D721Med (cell line): ENCODE data around the gene SLX4IP.

Source experiments
- DNase-seq: peaks from one replicate; pipeline ENCODE4 v3.0.0; 2011; ENCODE audit warnings: low spot score; ENCODE audit not compliant: insufficient read length
- FAIRE-seq: peaks from 2 replicates; lab custom pipeline; 2011; peaks lifted over from hg19 to GRCh38; lab: Jason Lieb, UNC
- CTCF ChIP-seq: IDR thresholded peaks from 2 replicates; pipeline ENCODE4 v1.5.1; 2012; ENCODE audit warnings: mild to moderate bottlenecking, control low read depth; ENCODE audit not compliant: insufficient read depth; ENCODE audit errors: missing control alignments

SLX4IP gene

DNA sequence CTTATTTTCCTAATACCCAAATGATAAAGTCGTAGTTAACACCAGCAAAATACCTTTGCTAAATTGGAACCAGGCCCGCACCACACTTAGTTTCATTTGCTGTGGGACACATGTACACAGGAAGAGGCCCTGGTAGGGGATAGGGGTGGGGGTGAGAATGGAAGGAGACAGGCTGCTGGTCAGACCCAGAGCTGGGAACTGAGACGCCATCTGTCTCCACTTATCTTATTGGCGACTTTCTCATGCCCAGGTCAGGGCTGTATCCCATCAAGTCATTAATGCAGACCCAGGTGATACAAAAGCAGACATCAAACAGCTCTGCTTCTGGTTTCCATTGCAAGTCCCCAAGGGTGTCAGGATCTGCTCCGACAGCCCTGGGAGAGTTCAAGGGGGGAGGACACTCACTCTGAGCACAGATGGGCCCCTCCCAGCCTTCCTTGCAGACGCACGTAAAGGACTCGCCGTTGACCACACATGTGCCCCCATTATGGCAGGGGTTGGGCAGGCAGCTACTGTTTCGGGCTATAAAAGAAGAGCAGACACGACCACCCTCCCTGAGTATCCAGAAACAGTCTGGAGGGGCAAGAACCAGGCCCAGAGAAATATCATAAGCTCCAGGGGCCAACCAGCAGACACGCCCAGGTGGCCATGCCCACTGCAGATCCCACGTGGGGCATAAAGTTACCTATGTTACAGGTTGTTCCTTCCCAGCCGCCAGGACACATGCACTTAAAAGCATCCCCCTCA lies 209.5 kb downstream of the SLX4IP start:
- DNase-seq: no peak
- no peak for FAIRE-seq
- TF ChIP-seq CTCF: no peak

DNA sequence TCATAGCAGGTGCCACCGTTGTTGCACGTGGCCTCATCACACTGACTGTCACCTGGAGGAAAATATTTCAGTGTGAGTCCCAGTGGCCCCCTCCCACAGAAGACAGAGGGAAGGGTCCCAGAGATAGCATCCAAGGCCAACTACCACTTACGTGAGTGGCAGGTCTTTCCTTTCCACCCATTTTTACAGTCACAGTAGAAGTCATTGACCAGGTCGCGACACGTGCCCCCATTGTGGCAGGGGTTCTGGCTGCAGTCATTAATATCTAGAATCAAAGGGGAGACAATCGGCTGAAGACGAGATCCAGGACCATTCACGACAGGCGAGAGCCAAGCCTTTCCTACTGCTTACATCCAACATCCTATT lies 210.1 kb downstream of the SLX4IP start:
- TF ChIP-seq CTCF: no peak
- FAIRE-seq (no peak), DNase-seq (no peak)

DNA sequence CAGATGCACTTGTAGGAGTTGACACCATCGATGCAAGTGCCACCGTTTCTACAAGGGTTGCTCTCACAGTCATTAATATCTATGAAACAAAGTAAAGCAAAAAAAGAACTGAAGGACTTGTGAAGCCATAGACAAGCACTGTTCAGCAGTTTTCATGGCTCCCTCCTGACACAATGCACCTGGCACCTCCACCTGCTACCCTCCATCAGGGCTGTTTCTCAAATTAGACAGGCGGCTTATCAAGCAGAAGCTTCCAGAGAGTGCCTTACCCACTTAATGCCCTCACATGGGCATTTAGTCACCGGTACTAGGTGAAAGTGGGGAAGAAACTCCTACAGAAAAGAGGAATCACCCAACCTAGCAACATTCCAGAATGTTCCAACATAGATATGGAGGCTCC lies 210.9 kb downstream of the SLX4IP start:
- DNase-seq: no peak
- FAIRE-seq: no peak
- TF ChIP-seq CTCF: no peak

DNA sequence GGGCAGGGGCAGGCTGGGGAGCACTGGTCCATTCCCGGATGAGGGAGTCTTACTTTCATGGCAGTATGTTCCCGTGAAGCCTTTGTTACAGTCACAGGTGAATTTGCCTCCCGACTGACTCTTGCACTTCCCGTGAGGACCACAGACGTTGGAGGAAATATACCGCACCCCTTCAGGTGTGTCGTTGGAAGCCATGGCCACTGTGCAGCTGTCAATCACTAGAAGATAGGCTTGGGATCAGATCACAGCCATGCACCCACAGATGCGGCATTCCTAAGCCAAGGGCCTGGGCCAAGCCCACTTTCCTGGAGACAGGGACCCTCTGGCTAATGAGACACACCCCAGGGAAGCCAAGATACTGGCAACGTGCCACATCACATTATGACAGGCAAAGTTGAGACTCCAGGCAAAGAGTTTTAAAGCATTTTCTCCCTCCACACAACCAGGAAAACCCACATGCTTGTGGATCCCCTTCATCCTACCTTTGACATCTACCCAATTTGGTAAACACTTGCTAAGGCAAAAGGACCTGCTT lies 211.8 kb downstream of the SLX4IP start:
- TF ChIP-seq CTCF: no peak
- no peak for DNase-seq
- FAIRE-seq: no peak

GRCh38 chr20:10647471-10647870 lies 212.4 kb downstream of the SLX4IP start:
- peak; percentile 4 for TF ChIP-seq CTCF
- FAIRE-seq (no peak), DNase-seq (no peak)

DNA sequence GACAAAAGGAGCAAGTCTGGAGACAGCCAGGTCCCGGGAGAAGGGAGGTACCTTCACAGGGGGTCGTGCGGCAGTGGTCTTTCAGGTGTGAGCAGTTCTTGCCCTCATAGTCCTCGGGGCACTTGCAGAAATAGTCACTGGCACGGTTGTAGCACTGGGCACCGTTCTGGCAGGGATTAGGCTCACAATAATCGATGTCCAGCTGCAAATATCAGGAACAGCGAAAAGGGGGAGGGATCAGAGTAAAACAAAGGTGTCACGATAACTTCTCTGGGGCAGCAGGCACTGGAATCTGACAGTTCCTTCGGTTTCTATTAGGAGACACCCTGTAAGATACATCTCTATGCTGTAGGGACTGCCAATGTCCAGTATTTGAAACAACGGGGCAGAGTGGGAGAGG lies 212.8 kb downstream of the SLX4IP start:
- TF ChIP-seq CTCF: no peak
- FAIRE-seq: no peak
- DNase-seq: no peak

GRCh38 chr20:10648651-10649050 lies 213.5 kb downstream of the SLX4IP start:
- DNase-seq (no peak), FAIRE-seq (no peak)
- TF ChIP-seq CTCF: no peak
